HEK293 (cell line): ENCODE data around the gene PRCC.
A peak's percentile ranks its signal among the peaks of the same experiment; 100 is the strongest.

Experiments
- CTCF ChIA-PET: fragments of 350-600 bp; formaldehyde crosslinking; extraction: SDS; loops from one replicate; lab custom pipeline; 2021; ENCODE audit warnings: antibody characterized with exemption; lab: Yijun Ruan, JAX
- POLR2A ChIA-PET: fragments of 300-600 bp; formaldehyde crosslinking; extraction: SDS; loops from one replicate; lab custom pipeline; 2020; ENCODE audit warnings: antibody characterized with exemption, inconsistent platforms; lab: Yijun Ruan, JAX
- H3K27ac ChIP-seq: fragments of 200-500 bp; sonication (Bioruptor generic); 2 replicates; pipeline ENCODE4 v1.5.1; 2014; ENCODE audit warnings: low read depth, low read length, control low read depth, inconsistent platforms; ENCODE audit errors: extremely low read depth
- H3K36me3 ChIP-seq, 2 experiments: fragments of 200-500 bp in 1 of 2; sonication (Bioruptor generic) in 1 of 2; 1 replicate in 1 of 2; 2 replicates in 1 of 2; pipeline ENCODE4 v1.5.1; 2014 to 2017; ENCODE audit warnings: inconsistent platforms in 2 of 2, low read length in 2 of 2; ENCODE audit not compliant: control insufficient read depth in 2 of 2, insufficient read depth in 1 of 2
- H3K4me1 ChIP-seq: fragments of 200-500 bp; sonication (Bioruptor generic); 2 replicates; pipeline ENCODE4 v1.5.1; 2014; ENCODE audit warnings: mild to moderate bottlenecking, low read length, inconsistent platforms; ENCODE audit not compliant: control insufficient read depth, insufficient read depth
- H3K4me3 ChIP-seq: 2 replicates; pipeline ENCODE4 v1.5.1; 2011; ENCODE audit warnings: low read depth, mild to moderate bottlenecking, control low read depth, low read length, moderate library complexity
- H3K9me3 ChIP-seq: fragments of 200-500 bp; sonication (Bioruptor generic); 2 replicates; pipeline ENCODE4 v1.5.1; 2014; ENCODE audit warnings: low read depth, low read length, inconsistent platforms; ENCODE audit not compliant: control insufficient read depth, insufficient read depth
- PRDM1 ChIP-seq: fragments of 450-650 bp; formaldehyde crosslinking; IDR thresholded peaks from 2 replicates; pipeline ENCODE4; 2016; ENCODE audit warnings: missing biosample characterization, missing genetic modification characterization
- SCRT2 ChIP-seq: fragments of 450-650 bp; formaldehyde crosslinking; IDR thresholded peaks from 2 replicates; pipeline ENCODE4 v1.5.1; 2016; ENCODE audit warnings: missing biosample characterization, missing genetic modification characterization
- TSHZ1 ChIP-seq: fragments of 450-650 bp; formaldehyde crosslinking; IDR thresholded peaks from 2 replicates; pipeline ENCODE4 v1.5.1; 2016; ENCODE audit warnings: missing biosample characterization, missing genetic modification characterization, borderline replicate concordance
- ZBTB17 ChIP-seq: fragments of 450-650 bp; formaldehyde crosslinking; IDR thresholded peaks from 2 replicates; pipeline ENCODE4 v1.5.1; 2016; ENCODE audit warnings: missing biosample characterization, missing genetic modification characterization
- ZBTB48 ChIP-seq: fragments of 450-650 bp; formaldehyde crosslinking; IDR thresholded peaks from 2 replicates; pipeline ENCODE4 v1.5.1; 2016; ENCODE audit warnings: missing biosample characterization, missing genetic modification characterization
- ZNF121 ChIP-seq: fragments of 450-650 bp; formaldehyde crosslinking; IDR thresholded peaks from 2 replicates; pipeline ENCODE4 v1.5.1; 2016; ENCODE audit warnings: missing biosample characterization, missing genetic modification characterization
- ZNF426 ChIP-seq: fragments of 450-650 bp; formaldehyde crosslinking; IDR thresholded peaks from 2 replicates; pipeline ENCODE4 v1.5.1; 2017; ENCODE audit warnings: missing biosample characterization, missing genetic modification characterization, mild to moderate bottlenecking, inconsistent platforms, moderate library complexity
- ZNF558 ChIP-seq: fragments of 450-650 bp; formaldehyde crosslinking; IDR thresholded peaks from 2 replicates; pipeline ENCODE4 v1.5.1; 2016; ENCODE audit warnings: missing biosample characterization, missing genetic modification characterization
- ZNF571 ChIP-seq: fragments of 450-650 bp; formaldehyde crosslinking; IDR thresholded peaks from 2 replicates; pipeline ENCODE4 v1.5.0; 2017; ENCODE audit warnings: missing biosample characterization, missing genetic modification characterization
- TF ChIP-seq, protein P1 (sequence below): fragments of 450-650 bp; formaldehyde crosslinking; IDR thresholded peaks from 2 replicates; pipeline ENCODE4 v1.5.1; 2016; ENCODE audit warnings: missing biosample characterization, missing genetic modification characterization
- TF ChIP-seq, protein P2 (sequence below): fragments of 450-650 bp; formaldehyde crosslinking; IDR thresholded peaks from 2 replicates; pipeline ENCODE4 v1.5.1; 2016; ENCODE audit warnings: missing biosample characterization, missing genetic modification characterization

Gene PRCC

DNA sequence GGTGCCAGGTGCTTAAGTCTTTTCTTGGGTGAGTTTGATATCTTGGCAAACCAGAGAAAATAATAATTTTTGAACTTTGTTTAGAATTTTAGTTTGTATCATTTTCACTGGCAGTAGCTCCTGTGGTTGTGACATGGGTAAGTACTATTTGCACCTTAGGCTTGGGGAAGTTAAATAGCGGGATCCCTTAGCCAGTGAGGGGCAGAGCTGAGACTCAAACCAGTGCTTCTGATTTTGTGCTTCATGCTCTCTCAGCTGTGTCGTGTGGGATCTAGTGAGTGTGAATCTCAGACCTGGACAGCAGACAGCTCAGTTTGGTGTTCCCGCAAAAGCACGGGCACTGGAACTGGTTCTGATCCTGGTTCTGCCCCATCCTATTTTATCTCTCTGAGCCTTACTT, 9.6 kb downstream of the PRCC start:
- H3K4me3 ChIP-seq: no peak overlapping the region
- H3K27ac ChIP-seq: no peak overlapping the region
- TF ChIP-seq ZNF558 (no peak), SCRT2 (tag by site-specific recombination) (0 out of 2 replicates have a peak, but pooled peaks have one; percentile 0), ZBTB17 (tag by site-specific recombination) (no peak), ZBTB48 (peak; percentile 33; the same call in 1 of the 2 replicates), ZNF571 (tag by site-specific recombination) (no peak), ZNF121 (tag by site-specific recombination) (no peak), TSHZ1 (tag by site-specific recombination) (no peak)
- TF ChIP-seq, protein P1, sequence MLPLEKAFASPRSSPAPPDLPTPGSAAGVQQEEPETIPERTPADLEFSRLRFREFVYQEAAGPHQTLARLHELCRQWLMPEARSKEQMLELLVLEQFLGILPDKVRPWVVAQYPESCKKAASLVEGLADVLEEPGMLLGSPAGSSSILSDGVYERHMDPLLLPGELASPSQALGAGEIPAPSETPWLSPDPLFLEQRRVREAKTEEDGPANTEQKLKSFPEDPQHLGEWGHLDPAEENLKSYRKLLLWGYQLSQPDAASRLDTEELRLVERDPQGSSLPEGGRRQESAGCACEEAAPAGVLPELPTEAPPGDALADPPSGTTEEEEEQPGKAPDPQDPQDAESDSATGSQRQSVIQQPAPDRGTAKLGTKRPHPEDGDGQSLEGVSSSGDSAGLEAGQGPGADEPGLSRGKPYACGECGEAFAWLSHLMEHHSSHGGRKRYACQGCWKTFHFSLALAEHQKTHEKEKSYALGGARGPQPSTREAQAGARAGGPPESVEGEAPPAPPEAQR (tag by site-specific recombination): no peak
- TF ChIP-seq, protein P2, sequence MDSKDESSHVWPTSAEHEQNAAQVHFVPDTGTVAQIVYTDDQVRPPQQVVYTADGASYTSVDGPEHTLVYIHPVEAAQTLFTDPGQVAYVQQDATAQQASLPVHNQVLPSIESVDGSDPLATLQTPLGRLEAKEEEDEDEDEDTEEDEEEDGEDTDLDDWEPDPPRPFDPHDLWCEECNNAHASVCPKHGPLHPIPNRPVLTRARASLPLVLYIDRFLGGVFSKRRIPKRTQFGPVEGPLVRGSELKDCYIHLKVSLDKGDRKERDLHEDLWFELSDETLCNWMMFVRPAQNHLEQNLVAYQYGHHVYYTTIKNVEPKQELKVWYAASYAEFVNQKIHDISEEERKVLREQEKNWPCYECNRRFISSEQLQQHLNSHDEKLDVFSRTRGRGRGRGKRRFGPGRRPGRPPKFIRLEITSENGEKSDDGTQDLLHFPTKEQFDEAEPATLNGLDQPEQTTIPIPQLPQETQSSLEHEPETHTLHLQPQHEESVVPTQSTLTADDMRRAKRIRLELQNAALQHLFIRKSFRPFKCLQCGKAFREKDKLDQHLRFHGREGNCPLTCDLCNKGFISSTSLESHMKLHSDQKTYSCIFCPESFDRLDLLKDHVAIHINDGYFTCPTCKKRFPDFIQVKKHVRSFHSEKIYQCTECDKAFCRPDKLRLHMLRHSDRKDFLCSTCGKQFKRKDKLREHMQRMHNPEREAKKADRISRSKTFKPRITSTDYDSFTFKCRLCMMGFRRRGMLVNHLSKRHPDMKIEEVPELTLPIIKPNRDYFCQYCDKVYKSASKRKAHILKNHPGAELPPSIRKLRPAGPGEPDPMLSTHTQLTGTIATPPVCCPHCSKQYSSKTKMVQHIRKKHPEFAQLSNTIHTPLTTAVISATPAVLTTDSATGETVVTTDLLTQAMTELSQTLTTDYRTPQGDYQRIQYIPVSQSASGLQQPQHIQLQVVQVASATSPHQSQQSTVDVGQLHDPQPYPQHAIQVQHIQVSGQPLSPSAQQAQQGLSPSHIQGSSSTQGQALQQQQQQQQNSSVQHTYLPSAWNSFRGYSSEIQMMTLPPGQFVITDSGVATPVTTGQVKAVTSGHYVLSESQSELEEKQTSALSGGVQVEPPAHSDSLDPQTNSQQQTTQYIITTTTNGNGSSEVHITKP (tag by site-specific recombination): peak; percentile 54
- TF ChIP-seq, all 188 proteins: peak for 3
- Histone ChIP-seq H3K4me1 (peaks cover 12% of the 10 kb centered on the region), H3K36me3 (peaks cover 5 to 38% of the 10 kb centered on the region in 2 experiments), H3K9me3 (no peaks in the 10 kb centered on the region)
- POLR2A ChIA-PET: interaction anchor here (0.6 to 0.8 kb wide), 2 partner anchors 31 to 49 kb away, joined by 3 to 6 read pairs; partner anchors contain the start of genes ISG20L2 and METTL25B
- CTCF ChIA-PET: interaction anchor here (0.8 to 1.9 kb wide), 5 partner anchors 16 to 115 kb away, joined by 3 to 8 read pairs (median 3); partner anchors contain the start of gene NTRK1

GRCh38 chr1:156777573-156777972, 10.2 kb downstream of the PRCC start:
- TF ChIP-seq ZNF426 (tag by site-specific recombination) (no peak), PRDM1 (tag by site-specific recombination) (peak; percentile 62), ZBTB17 (tag by site-specific recombination) (0 out of 2 replicates have a peak, but pooled peaks have one; percentile 33)
- POLR2A ChIA-PET: no interaction called here
- Histone ChIP-seq H3K36me3 (peaks cover 5 to 39% of the 10 kb centered on the region in 2 experiments), H3K4me1 (peaks cover 9% of the 10 kb centered on the region), H3K27ac (no peak overlapping the region), H3K9me3 (no peaks in the 10 kb centered on the region), H3K4me3 (no peak overlapping the region)
- CTCF ChIA-PET: interaction anchor here (1.1 to 1.9 kb wide), 3 partner anchors 15 to 83 kb away, joined by 3 to 8 read pairs (median 4); partner anchors contain the start of gene NTRK1
